Measurements from ENCODE around the gene PCK1. TPM values are rescaled to one million over a fixed set of nuclear protein-coding genes. Genes with fewer than 3 reads are reported as not detected.

PCK1 gene
- total and polyA plus RNA-seq, 2 donors (not counting 3 experiments of a cell fraction or from before 2014, with no cell fraction given), result not detected

DNA sequence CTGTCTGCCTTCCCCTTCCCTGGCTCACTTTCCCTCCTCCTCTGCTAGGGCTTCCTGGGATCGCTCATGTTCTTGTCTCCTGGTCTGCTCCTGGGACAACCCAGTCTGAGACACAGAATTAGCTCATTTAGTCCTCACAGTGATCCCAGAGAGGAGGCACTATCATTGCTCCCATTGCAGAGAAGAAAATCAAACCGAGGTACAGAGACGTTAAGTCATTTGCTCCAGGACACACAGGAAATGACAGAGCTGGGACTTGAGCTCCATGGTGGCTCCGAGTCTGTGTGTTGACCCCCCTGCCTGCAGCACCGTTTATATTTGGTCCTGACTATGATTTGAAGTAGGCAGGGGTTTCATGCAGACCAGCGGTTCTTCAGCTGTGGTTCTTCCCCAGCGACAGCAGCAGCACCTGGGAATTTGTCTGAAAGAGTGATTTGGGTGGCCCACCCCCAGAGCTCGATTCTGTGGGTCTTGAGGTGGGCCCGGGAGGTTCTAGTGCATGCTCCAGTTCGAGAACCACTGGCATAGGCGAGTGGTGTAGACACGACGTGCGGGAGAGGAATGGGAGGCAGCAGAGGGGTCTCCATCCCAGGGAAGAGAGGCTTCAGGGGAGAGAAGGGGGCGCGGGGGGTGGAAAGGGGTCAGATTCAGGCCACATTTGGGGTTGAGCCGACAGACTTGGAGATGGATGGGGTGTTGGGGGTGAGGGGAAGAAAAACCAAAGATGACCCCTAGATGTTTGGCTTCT is 24.7 kb downstream of the PCK1 start:
- Histone ChIP-seq H3K79me2 (ENCODE audit: control insufficient read depth, insufficient read depth, low read length) (no peaks in the 10 kb centered on the region), H4K20me1 (replicated peaks; ENCODE audit: control insufficient read depth, extremely low read depth, insufficient read depth, low read length) (no peaks in the 10 kb centered on the region), H3K27me3 (ENCODE audit: control insufficient read depth in 2 of 2, insufficient read depth in 2 of 2, low read length in 2 of 2) (peaks cover 1 to 2% of the 10 kb centered on the region in 2 experiments), H3K36me3 (ENCODE audit: control insufficient read depth in 2 of 2, extremely low read depth in 1 of 2, insufficient read depth in 2 of 2, low read length in 2 of 2) (no peaks in the 10 kb centered on the region), H3K9ac (replicated peaks; ENCODE audit: extremely low read depth, insufficient read depth, low read length) (no peak overlapping the region), H3K9me3 (replicated peaks; ENCODE audit: control insufficient read depth, insufficient read depth, low read length) (no peaks in the 10 kb centered on the region), H3K4me2 (ENCODE audit: insufficient read depth, low read length) (no peak overlapping the region), H2AFZ (ENCODE audit: low read depth, low read length) (no peak overlapping the region), H3K4me1 (ENCODE audit: control insufficient read depth, extremely low read depth, insufficient read depth, low read length) (no peaks in the 10 kb centered on the region), H3K4me3 (replicated peaks in 1 of 3; ENCODE audit: insufficient read depth in 1 of 3, low read depth in 1 of 3, low read length in 3 of 3) (no peak overlapping the region), H3K27ac (ENCODE audit: insufficient read depth, low read depth, low read length) (no peak overlapping the region), H3K9me1 (replicated peaks; ENCODE audit: control insufficient read depth, extremely low read depth, insufficient read depth, low read length) (no peaks in the 10 kb centered on the region)
- CTCF ChIA-PET, result interaction anchor here (1.0 to 2.5 kb wide), 2 partner anchors 9 to 594 kb away, joined by 3 to 7 read pairs; no protein-coding TSS in a partner anchor
- dilution Hi-C loops (cut with MboI; ENCODE audit: extremely low pct_ligation_motif_present, low sequenced_read_pairs), result no loop called here
- no TSS peak for BruUV-seq (replicated peaks)
- POLR2A ChIA-PET, result interaction anchor here (0.7 kb wide), 1 partner anchor 9 kb away, joined by 3 read pairs; no protein-coding TSS in a partner anchor
- DNase-seq (ENCODE audit: low read depth, low spot score) (no peak), FAIRE-seq (no peak)
- intact Hi-C loops (cut with micrococcal nuclease), result no loop called here
- TF ChIP-seq EZH2 (IDR thresholded peaks at IDR 0.05; ENCODE audit: borderline replicate concordance, low read depth, low read length, severe bottlenecking) (no peak), POLR2A (IDR thresholded peaks at IDR 0.05; ENCODE audit: low read depth, low read length) (no peak), JUN (IDR thresholded peaks at IDR 0.05; ENCODE audit: borderline replicate concordance, insufficient read depth, insufficient read length, low read depth) (no peak), MYC (IDR thresholded peaks at IDR 0.05; ENCODE audit: low read depth, low read length) (no peak), GATA2 (IDR thresholded peaks at IDR 0.05; ENCODE audit: insufficient read depth, insufficient read length, low read depth, low read length) (no peak), FOS (IDR thresholded peaks at IDR 0.05; ENCODE audit: borderline replicate concordance, insufficient read depth, low read length) (no peak), POLR2AphosphoS5 (IDR thresholded peaks at IDR 0.05; ENCODE audit: insufficient read depth, low read depth, low read length) (no peak), CTCF (IDR thresholded peaks at IDR 0.05; ENCODE audit: extremely low read depth in 1 of 2, insufficient read depth in 1 of 2, low read depth in 1 of 2, low read length in 2 of 2) (no peak)
- TF ChIP-seq, protein P1, sequence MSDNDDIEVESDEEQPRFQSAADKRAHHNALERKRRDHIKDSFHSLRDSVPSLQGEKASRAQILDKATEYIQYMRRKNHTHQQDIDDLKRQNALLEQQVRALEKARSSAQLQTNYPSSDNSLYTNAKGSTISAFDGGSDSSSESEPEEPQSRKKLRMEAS (IDR thresholded peaks at IDR 0.05; ENCODE audit: insufficient read depth, insufficient read length), result no peak

Measured in endothelial cell of umbilical vein (primary cell).